Upper lobe of left lung (tissue), 6 donors: ENCODE results near the gene EVPL. TPM values are rescaled to one million over a fixed set of nuclear protein-coding genes. Genes with fewer than 3 reads are reported as not detected.

Source experiments
- ATAC-seq, 2 donors: fragments of 200-7000 bp; cut with Tn5 transposase; one replicate each; pipeline ENCODE4 v1.9.1; 2022; ENCODE audit warnings: mild to moderate bottlenecking in 2 of 2, moderate library complexity in 2 of 2; ENCODE audit not compliant: low FRiP score in 2 of 2
- DNase-seq, 2 donors: peaks; one replicate each; pipeline ENCODE4 v3.0.0-alpha.2; 2019 to 2020
- H3K27ac ChIP-seq, 4 donors: fragments of 200-600 bp; sonication (generic); one replicate each; pipeline ENCODE4 v1.5.1; 2016 to 2019
- H3K27me3 ChIP-seq, 4 donors: fragments of 200-600 bp; sonication (generic); one replicate each; pipeline ENCODE4 v1.5.1; 2017 to 2019
- H3K36me3 ChIP-seq, 4 donors: fragments of 200-600 bp; sonication (generic); one replicate each; pipeline ENCODE4 v1.5.1; 2016 to 2019
- H3K4me1 ChIP-seq, 4 donors: fragments of 200-600 bp; sonication (generic); one replicate each; pipeline ENCODE4 v1.5.1; 2018 to 2019
- H3K4me3 ChIP-seq, 4 donors: fragments of 200-600 bp; sonication (generic); one replicate each; pipeline ENCODE4 v1.5.1; 2017 to 2019; ENCODE audit warnings: mild to moderate bottlenecking in 2 of 4, moderate library complexity in 1 of 4
- H3K9me3 ChIP-seq, 4 donors: fragments of 200-600 bp; sonication (generic); one replicate each; pipeline ENCODE4 v1.5.1; 2018 to 2019
- EP300 ChIP-seq, 4 donors: sonication (generic); formaldehyde crosslinking; IDR thresholded peaks; one replicate each; pipeline ENCODE4 v1.5.1; 2017; ENCODE audit warnings: antibody characterized with exemption in 4 of 4, control low read depth in 2 of 4
- POLR2A ChIP-seq, 4 donors: fragments of 450-650 bp; IDR thresholded peaks; one replicate each; pipeline ENCODE4 v1.5.1; 2016 to 2017; ENCODE audit warnings: antibody characterized with exemption in 4 of 4, mild to moderate bottlenecking in 2 of 4
- POLR2AphosphoS5 ChIP-seq, 2 donors: sonication (generic); formaldehyde crosslinking; IDR thresholded peaks; one replicate each; pipeline ENCODE4 v1.5.1; 2017; ENCODE audit warnings: antibody characterized with exemption in 2 of 2
- WGBS, 2 donors: methylation state at CpG; one replicate each; pipeline ENCODE4 v1.1.5; 2017 to 2018; 5-methylcytosine and 5-hydroxymethylcytosine counted together
- total RNA-seq, 6 donors: library from RNA; depleted of rRNA in 4 of 6; stranded (reverse); fragments of >200 nt in 4 of 6; gene quantifications; one replicate each; pipeline versions ENCODE4 v1.1.0 to v1.2.1, GENCODE V29; 2016 to 2021
- TF ChIP-seq, protein P1 (sequence below), 6 experiments: fragments of 450-650 bp in 4 of 6; fragments of 200-600 bp in 2 of 6; sonication (generic) in 2 of 6; IDR thresholded peaks; one replicate each; pipeline ENCODE4 v1.5.1; 2016 to 2019; ENCODE audit warnings: antibody characterized with exemption in 6 of 6
- donor health status: DM: no; HTN: no; CAD: no; lungs with moderate emphysema.
- donor health status: DM: no; HTN: yes; CAD: no; lungs with severe emphysema.

EVPL gene
- 100 to 1,000 TPM in 1 of 6 donors, 10 to 100 TPM in 5; 47.5 to 142 (median 63.4) TPM for total RNA-seq

DNA sequence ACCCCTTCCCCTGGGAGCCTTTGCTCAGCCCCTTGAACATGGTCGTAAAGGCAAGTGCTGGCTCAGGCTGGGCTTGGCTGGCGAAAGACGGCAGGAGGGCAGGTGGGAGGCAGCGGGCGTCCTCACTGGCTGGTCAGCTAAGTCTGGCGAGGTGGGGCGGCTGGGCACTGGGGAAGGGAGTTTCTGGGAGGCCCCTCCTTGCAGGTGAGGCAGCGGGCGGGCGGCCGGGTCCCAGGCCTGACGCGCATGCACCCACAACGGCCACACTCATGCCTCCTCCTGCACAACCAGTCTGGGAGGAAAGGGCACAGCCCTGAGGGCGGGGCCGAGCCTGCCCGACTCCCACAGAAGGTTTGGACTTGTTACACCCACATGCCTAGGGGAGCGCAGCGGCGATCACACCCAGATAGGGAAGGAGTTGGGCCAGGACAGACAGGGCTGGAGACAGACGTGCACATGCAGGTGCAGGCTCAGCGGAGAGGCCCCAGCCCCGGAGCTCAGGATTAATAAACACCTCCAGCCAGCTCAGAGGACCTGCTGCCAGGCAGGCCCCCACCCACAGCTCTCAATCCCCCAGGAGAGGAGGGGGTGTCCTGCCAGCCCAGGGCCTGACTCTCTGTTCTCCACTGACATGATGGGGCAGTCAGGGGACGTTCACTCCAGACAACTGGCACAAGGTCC, at the start of gene EVPL:
TSS of gene EVPL (minus strand) at position 148 of the 681 bp plus-strand sequence. CDS start at position 40, 108 bp downstream.
- ATAC-seq = peak; percentile 75 to 92
- Histone ChIP-seq H3K27ac (peak within 1 kb of the TSS; percentile 69 to 83 (median 78)), H3K9me3 (no peaks in the 10 kb centered on the region), H3K4me1 (peaks cover 9 to 29% (median 14%) of the 10 kb centered on the region in 4 donors), H3K27me3 (no peaks in the 10 kb centered on the region), H3K36me3 (peaks cover 0 to 4% (median 0%) of the 10 kb centered on the region in 4 donors), H3K4me3 (peak within 1 kb of the TSS in 3 of 4 donors; percentile 37 to 52 (median 47))
- peak; percentile 94 to 96 for DNase-seq
- WGBS, 2 donors = 67 to 76% methylated on average over 9 to 23 of the region's 24 CpGs
- no peak for TF ChIP-seq EP300 (IDR thresholded peaks at IDR 0.05)
- TF ChIP-seq POLR2AphosphoS5 (IDR thresholded peaks at IDR 0.05) = peak in 1 of 2 donors; percentile 63
- TF ChIP-seq, protein P1, sequence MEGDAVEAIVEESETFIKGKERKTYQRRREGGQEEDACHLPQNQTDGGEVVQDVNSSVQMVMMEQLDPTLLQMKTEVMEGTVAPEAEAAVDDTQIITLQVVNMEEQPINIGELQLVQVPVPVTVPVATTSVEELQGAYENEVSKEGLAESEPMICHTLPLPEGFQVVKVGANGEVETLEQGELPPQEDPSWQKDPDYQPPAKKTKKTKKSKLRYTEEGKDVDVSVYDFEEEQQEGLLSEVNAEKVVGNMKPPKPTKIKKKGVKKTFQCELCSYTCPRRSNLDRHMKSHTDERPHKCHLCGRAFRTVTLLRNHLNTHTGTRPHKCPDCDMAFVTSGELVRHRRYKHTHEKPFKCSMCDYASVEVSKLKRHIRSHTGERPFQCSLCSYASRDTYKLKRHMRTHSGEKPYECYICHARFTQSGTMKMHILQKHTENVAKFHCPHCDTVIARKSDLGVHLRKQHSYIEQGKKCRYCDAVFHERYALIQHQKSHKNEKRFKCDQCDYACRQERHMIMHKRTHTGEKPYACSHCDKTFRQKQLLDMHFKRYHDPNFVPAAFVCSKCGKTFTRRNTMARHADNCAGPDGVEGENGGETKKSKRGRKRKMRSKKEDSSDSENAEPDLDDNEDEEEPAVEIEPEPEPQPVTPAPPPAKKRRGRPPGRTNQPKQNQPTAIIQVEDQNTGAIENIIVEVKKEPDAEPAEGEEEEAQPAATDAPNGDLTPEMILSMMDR (IDR thresholded peaks at IDR 0.05) = no peak
- TF ChIP-seq POLR2A (IDR thresholded peaks at IDR 0.05) = peak in 1 of 4 donors; percentile 71

DNA sequence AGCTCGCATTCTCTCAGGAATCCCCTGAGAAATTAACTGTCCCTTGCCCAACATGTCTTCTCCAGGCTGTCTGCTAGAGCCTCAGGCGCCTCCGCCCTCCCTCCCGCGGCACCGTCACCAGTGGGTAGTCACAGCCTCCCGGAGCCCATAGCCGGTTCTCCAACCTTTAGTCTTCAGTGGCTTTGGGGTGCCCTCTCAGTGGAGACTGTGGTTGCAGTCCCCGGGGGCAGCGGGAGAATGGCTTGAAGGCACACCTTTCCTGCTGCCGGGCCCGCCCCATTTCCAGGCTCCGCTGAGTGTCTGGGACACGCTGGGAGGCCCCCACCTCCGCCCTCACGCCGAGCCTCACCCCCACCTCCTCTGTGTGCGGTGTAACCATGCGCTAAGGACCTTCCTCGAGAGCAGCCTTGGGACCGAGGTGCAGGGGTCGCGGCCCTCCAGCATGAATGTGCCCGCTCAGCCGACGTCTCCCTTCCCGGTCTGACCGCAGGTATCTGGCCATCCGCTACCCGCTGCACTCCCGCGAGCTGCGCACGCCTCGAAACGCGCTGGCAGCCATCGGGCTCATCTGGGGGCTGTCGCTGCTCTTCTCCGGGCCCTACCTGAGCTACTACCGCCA, 49.1 kb upstream of the EVPL start:
- H3K4me1 ChIP-seq = peaks cover 40 to 56% (median 54%) of the 10 kb centered on the region in 4 donors
- DNase-seq (peak in 1 of 2 donors; percentile 75), ATAC-seq (no peak)
- peak overlapping the region in 1 of 4 donors; percentile 8 for H3K4me3 ChIP-seq
- WGBS, 2 donors = 2 to 5% methylated on average over 17 to 22 of the region's 41 CpGs
- peaks cover 0 to 56% (median 40%) of the 10 kb centered on the region in 4 donors for H3K27me3 ChIP-seq
- H3K36me3 ChIP-seq = no peaks in the 10 kb centered on the region
- no peak overlapping the region for H3K27ac ChIP-seq
- TF ChIP-seq, protein P1 (IDR thresholded peaks at IDR 0.05) = no peak
- TF ChIP-seq POLR2AphosphoS5 (IDR thresholded peaks at IDR 0.05) (no peak), EP300 (IDR thresholded peaks at IDR 0.05) (no peak), POLR2A (IDR thresholded peaks at IDR 0.05) (no peak)
- no peaks in the 10 kb centered on the region for H3K9me3 ChIP-seq

DNA sequence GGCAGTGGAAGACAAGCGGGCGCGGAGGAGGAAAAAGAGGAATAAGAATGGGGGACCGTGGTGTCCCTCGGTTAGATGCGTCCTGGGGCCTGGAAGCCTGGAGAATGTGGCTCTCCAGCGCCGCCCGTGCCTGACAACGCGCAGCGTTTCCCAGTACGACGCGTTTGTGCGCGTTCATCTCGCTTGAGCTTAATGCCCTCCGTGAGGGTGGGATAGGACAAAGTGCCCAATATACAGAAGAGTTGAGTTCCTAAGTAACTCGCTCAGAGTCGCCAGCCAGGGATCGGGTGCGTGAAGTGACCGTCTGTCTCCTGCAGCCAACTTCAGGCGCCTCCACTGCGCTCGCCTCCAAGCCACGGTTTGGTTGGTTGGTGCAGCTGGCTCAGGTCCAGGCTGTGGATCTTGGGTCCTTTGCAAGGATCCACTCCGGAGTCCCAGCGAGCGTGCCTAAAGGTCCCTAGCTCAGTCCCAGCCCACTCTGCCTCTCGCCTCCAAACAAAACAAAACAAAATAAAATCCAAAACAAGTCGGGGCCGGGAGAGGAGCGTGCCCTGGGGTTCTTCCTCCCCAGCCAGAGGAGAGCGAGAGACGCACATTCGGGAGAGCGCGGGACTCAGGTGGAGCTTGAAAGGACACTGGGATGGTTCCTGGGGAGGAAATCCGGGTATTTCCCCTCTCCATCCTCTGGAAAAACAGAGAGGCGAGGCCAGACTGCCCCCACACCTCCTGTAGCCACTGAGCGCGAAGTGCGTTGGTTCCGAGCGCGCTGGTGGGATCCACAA, 48.4 kb upstream of the EVPL start:
- 4 to 7% methylated on average over 42 to 48 of the region's 48 CpGs for WGBS, 2 donors
- Histone ChIP-seq H3K27ac (no peak overlapping the region), H3K36me3 (no peaks in the 10 kb centered on the region), H3K4me3 (peak overlapping the region in 1 of 4 donors; percentile 26), H3K4me1 (peaks cover 47 to 63% (median 60%) of the 10 kb centered on the region in 4 donors), H3K27me3 (peaks cover 0 to 56% (median 40%) of the 10 kb centered on the region in 4 donors), H3K9me3 (no peaks in the 10 kb centered on the region)
- no peak for ATAC-seq
- DNase-seq = peak in 1 of 2 donors; percentile 78
- TF ChIP-seq EP300 (IDR thresholded peaks at IDR 0.05) (no peak), POLR2A (IDR thresholded peaks at IDR 0.05) (no peak), POLR2AphosphoS5 (IDR thresholded peaks at IDR 0.05) (no peak)
- TF ChIP-seq, protein P1 (IDR thresholded peaks at IDR 0.05) = no peak

DNA sequence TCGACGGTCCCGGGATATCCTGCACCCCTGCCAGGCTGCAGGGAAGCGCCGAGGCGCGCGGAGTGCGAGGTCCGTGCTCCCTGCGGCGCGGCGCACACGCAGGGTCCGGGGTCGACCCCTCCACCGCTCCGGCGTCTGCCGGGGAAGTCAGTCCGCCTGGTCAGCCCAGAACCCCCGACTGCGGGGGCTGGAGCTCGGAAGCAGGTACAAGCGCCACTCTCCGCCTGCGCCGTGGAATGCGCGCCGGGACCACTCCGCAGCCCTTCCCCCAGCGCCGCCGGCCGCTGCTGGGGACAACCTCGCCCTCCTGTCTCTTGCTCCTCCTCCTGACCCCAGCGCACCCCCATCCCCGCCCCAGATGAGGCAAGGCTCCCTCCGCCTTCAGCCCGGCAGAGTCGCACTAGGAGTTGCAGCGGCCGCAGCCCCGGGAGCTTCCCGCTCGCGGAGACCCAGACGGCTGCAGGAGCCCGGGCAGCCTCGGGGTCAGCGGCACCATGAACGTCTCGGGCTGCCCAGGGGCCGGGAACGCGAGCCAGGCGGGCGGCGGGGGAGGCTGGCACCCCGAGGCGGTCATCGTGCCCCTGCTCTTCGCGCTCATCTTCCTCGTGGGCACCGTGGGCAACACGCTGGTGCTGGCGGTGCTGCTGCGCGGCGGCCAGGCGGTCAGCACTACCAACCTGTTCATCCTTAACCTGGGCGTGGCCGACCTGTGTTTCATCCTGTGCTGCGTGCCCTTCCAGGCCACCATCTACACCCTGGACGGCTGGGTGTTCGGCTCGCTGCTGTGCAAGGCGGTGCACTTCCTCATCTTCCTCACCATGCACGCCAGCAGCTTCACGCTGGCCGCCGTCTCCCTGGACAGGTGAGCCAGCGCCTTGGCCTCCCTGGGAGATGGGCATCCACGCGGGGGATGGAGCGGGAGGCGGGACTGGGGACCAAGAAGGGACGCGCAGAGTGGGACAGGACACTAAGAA, 47.6 kb upstream of the EVPL start, which contains the start of gene GALR2:
TSS of gene GALR2 (plus strand) at position 392 of the 974 bp plus-strand sequence. CDS start at position 495, 103 bp downstream.
- Histone ChIP-seq H3K36me3 (peaks cover 0 to 3% (median 0%) of the 10 kb centered on the region in 4 donors), H3K9me3 (no peaks in the 10 kb centered on the region), H3K4me1 (peaks cover 49 to 72% (median 56%) of the 10 kb centered on the region in 4 donors), H3K4me3 (peak within 1 kb of the TSS in 3 of 4 donors; percentile 1 to 26 (median 15)), H3K27me3 (peaks cover 0 to 54% (median 40%) of the 10 kb centered on the region in 4 donors), H3K27ac (no peak within 1 kb of the TSS)
- ATAC-seq (no peak), DNase-seq (peak in 1 of 2 donors; percentile 79)
- TF ChIP-seq EP300 (IDR thresholded peaks at IDR 0.05) (no peak), POLR2AphosphoS5 (IDR thresholded peaks at IDR 0.05) (no peak), POLR2A (IDR thresholded peaks at IDR 0.05) (no peak)
- TF ChIP-seq, protein P1 (IDR thresholded peaks at IDR 0.05) = no peak
- 2 to 4% methylated on average over 8 to 42 of the region's 92 CpGs for WGBS, 2 donors
